Stimulated activated CD8-positive, alpha-beta memory T cell treated with anti-CD3 and anti-CD28 coated beads, Interleukin-4, amount 100 ng/mL, for 1 hour (primary cell): ENCODE measurements around the gene ZNF823.

ENCODE experiments used
- DNase-seq, 2 donors: peaks; one replicate each; pipeline ENCODE4 v3.0.0-alpha.2; 2020; ENCODE audit warnings: low read depth in 2 of 2, low spot score in 1 of 2

The ZNF823 gene

GRCh38 chr19:11737964-11738745, 591 bp downstream of the ZNF823 start:
- peak in 1 of 2 donors; percentile 4 for DNase-seq

GRCh38 chr19:11736696-11737095, 2.0 kb downstream of the ZNF823 start:
- DNase-seq, result no peak

GRCh38 chr19:11735375-11735774, 3.4 kb downstream of the ZNF823 start:
- DNase-seq, result no peak

GRCh38 chr19:11729586-11729985, 9.2 kb downstream of the ZNF823 start:
- no peak for DNase-seq

- DNase-seq, result no peak
Measured at GRCh38 chr19:11722414-11722813, 16.3 kb downstream of the ZNF823 start.

- DNase-seq, result no peak
Measured at GRCh38 chr19:11721681-11722080, 17.1 kb downstream of the ZNF823 start.

- no peak for DNase-seq
Measured at GRCh38 chr19:11710313-11710712, 28.4 kb downstream of the ZNF823 start.

GRCh38 chr19:11708457-11708856, 30.3 kb downstream of the ZNF823 start:
- DNase-seq, result no peak

- DNase-seq, result no peak
Measured at GRCh38 chr19:11705474-11705873, 33.3 kb downstream of the ZNF823 start.

- DNase-seq, result no peak
Measured at GRCh38 chr19:11704626-11705025, 34.1 kb downstream of the ZNF823 start.

- no peak for DNase-seq
Measured at GRCh38 chr19:11699931-11700794, 38.6 kb downstream of the ZNF823 start.

- DNase-seq, result no peak
Measured at GRCh38 chr19:11698231-11698630, 40.5 kb downstream of the ZNF823 start.

GRCh38 chr19:11697284-11697855, 41.4 kb downstream of the ZNF823 start:
- no peak for DNase-seq

- DNase-seq, result peak; percentile 42 to 68
Measured at GRCh38 chr19:11694533-11695439, 44.0 kb downstream of the ZNF823 start.

- DNase-seq, result no peak
Measured at GRCh38 chr19:11693505-11694499, 44.9 kb downstream of the ZNF823 start.

- DNase-seq, result no peak
Measured at GRCh38 chr19:11692127-11692790, 46.5 kb downstream of the ZNF823 start.

- no peak for DNase-seq
Measured at GRCh38 chr19:11685676-11686650, 52.8 kb downstream of the ZNF823 start.
